AG20443 (cell line): ENCODE data around the gene AGBL4.
A peak's percentile ranks its signal among the peaks of the same experiment; 100 is the strongest.

ENCODE experiments used
- DNase-seq: peaks from one replicate; pipeline ENCODE4 v3.0.0; 2012; ENCODE audit warnings: low spot score, mixed read lengths

AGBL4 gene

GRCh38 chr1:48761986-48762385, 1261.8 kb downstream of the AGBL4 start:
- no peak for DNase-seq

DNA sequence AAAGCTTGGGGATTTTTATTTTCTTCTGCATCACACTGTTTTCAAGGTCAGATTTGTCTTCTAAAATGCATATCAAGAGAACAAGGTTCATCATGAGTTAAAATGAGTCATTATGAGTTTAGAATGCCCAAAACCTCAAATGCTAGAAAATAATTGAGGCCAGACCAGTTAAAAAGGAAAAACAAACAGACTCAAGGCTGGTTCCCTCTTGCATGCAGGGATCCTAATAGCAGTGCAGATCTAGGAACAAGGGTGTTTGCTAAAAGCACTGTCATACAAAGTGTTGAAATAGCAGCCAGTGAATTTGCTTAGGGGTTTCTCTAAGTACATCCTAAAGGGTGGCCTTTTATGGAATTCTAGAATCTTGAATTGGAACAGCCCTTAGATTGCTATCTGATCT, 1262.3 kb downstream of the AGBL4 start:
- DNase-seq, result peak; percentile 63

DNA sequence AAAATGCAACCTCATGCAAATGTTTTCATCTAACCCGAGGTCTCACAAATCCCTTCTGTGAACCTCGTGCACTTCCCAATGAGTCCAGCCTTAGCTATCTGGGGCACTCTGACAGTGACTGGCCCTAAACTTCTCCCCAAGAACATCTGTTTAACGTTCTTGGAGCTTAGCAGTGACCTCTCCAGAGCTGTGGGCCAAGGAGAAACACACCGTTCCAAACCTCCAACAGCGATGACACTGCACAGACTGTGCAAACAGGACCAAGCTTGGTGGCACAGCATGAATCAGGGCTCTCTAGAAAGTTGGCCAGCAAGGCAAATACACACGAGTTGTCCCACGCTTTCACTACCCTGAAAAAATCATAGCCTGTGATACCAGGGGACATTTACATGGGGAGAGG, 1262.9 kb downstream of the AGBL4 start:
- DNase-seq, result peak; percentile 19

GRCh38 chr1:48758976-48759375, 1264.8 kb downstream of the AGBL4 start:
- no peak for DNase-seq

GRCh38 chr1:48757363-48757762, 1266.4 kb downstream of the AGBL4 start:
- DNase-seq, result no peak

DNA sequence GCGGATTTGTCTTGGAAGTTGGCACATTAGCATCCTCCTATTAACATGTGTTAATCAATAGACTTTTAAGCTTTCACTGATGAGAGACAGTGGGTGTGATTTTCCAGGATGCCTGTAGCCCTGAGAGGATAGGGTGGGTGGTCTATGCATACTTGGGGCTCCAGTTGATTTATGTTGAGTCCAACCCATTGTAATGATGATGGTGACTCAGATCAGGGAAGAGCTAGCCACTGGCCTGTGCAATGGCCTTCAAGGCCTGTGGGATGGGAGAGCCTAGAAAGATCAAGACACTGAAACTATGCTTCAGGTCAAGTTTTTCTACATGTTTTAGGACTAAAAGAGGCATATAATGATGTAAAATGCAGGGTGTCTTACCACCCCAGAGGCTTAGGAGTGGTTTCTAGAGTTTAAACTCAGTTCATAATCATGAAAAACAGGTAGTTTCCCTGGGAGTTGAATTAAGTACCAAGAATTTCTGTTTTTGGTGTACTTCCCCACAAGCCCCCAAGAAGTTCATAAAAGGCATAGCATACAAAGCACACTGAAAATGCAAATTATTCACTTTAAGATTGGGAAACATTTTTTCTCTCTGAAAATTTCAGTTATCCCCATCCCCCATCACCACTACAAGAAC, 1267.0 kb downstream of the AGBL4 start:
- no peak for DNase-seq

GRCh38 chr1:48753293-48753692, 1270.5 kb downstream of the AGBL4 start:
- DNase-seq, result no peak

GRCh38 chr1:48750109-48750508, 1273.6 kb downstream of the AGBL4 start:
- DNase-seq, result no peak

DNA sequence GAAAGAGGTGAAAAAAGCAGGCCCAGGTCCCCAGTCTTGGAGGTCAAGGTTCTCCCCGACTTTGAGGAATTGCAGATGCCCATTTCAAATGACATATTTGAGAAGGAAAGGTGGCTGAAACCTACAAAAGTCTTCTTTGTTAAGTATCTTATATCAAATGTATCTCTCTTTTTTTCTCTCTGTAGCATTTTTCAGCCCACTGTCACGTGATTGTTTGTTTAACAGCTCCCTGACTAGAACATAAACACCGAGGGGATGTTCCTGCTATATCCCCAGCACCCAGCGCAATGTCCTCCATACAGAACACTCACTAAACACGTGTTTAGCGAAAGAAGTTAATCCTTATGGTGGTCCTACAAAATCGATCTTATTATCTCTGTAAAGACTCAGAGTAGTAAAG, 1274.7 kb downstream of the AGBL4 start:
- no peak for DNase-seq

DNA sequence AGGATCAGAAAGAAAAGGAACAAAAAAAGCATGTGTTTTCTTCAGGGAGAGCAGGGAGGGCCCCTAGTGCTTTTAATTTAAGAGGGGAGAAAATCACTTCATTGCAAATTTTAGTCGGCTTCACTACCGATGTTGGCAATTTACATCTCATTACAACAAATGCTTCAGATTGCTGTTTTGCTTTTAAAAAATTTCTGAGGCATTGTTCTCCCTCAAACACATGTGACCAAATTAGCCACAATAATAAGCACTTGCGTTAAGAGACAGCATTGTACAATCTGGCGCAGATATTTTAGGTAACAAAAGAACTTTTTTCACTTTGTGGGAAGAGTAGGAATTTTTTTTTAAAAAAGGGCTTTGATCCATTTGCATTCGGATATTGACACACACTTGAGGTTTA, 1276.8 kb downstream of the AGBL4 start:
- DNase-seq, result no peak

DNA sequence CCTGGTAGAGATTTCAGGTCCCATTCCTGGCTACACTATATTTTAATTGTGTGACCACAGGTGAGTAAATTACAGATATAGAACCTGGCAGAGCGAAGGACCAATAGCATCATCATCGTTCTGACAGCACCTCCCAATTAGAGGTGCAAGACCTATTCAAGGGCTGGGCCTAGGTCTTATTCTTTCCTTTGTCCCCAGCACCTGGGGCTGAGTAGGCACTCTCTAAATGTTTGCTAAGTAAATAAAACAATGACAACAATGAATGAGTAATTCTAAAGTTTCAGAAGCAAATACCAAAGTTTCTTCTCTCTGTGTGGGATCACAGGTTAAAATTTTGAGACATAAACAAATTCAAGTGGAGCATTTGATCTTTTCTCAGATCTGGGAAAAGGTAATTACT, 1279.7 kb downstream of the AGBL4 start:
- no peak for DNase-seq

- DNase-seq, result no peak
Observed at GRCh38 chr1:48743480-48743879, 1280.3 kb downstream of the AGBL4 start.

- DNase-seq, result no peak
Observed at GRCh38 chr1:48741380-48741779, 1282.4 kb downstream of the AGBL4 start.

DNA sequence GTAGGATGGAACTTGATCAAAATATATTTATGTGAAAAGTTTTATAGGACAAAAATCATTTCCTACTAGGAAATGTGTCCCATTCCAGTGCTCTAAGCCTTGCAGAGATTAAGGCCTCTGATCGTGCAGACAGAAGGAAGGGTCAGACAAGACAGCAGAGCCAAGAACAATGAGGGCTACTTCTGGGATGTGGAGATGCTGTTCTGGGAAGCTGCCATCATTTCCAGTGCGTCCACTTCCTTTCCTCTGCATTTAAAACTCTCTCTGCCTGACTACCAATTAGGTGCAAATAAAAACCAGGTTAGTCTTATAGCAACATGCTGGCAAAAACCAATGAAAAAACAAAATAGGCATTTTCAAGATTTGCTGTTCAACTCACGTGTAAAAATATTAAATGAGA, 1283.1 kb downstream of the AGBL4 start:
- DNase-seq, result no peak

DNA sequence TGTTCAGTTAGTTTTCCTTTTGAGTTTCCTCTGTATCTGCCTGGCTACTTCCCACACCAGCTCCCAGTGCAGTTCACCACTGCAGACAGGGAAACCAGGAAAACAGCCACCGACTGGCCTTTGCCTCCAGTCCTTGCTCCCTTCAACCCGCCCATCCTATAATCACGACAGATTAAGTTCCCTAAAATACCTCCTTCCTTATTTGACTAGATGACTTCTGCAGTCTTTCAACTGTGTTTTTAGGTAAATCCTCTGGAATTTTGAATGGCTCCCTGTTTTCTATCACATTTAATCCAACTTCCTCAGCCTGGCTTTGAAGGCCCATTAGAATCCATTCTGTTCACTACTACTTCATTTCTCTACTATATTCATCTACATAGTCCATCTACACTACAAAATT, 1284.7 kb downstream of the AGBL4 start:
- DNase-seq, result no peak

DNA sequence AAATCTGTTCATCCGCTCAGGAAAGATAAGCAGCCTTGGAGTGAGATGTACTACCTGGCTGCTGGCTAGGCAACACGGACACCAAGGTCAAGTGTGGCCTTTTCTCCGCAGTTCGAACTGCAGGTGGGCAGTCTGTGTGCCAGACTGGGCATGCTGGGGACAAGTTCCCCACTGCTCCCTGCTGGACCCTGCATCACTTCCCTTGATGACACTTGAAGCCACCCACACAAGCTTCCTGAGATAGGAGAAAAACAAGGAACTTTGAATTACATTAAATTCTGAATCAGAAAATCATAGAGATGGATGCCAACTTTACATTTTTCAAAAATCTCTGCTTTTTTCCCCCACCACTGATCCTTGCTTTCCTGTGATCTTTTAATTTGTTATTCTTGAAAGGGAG, 1285.4 kb downstream of the AGBL4 start:
- no peak for DNase-seq

DNA sequence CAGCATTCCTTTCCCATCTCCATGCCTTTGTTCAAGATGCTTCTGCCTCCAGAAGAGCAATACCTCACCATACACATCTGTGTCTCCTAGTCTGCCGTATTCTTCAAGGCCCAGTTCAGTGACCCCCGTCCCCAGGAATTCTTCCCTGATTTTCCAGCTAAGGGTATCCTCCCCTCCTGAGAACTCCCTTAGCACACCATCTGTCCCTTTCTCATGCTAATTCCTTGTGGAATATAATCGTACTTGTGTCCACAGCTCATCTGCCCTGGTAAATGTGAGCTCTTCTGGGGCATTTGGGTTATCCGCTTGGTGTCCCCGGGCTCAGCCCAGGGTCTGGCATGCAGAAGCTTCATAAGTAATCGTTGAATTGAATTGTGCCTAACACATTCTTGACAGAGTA, 1288.0 kb downstream of the AGBL4 start:
- DNase-seq, result no peak

- DNase-seq, result no peak
Observed at GRCh38 chr1:48730164-48730910, 1293.4 kb downstream of the AGBL4 start.

DNA sequence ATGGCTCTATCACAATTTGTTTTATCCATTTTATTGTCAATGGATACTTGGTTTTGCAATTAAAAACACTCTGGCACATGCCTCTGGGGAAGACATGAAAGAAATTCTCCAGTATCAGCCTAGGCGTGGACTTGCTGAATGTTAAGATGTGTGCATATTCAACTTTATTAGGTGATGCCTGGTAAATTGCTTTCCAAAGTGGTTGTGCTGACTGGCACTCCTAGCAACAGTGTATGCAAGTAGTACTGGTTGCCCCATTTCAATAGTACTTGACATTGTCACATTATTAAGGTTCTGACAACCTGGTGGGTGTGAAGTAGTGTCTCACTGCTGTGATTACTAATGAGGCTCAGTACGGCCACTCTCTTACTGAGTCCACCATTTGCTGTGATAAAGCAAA, 1295.2 kb downstream of the AGBL4 start:
- no peak for DNase-seq

GRCh38 chr1:48726557-48727215, 1297.1 kb downstream of the AGBL4 start:
- DNase-seq, result no peak

GRCh38 chr1:48726139-48726538, 1297.6 kb downstream of the AGBL4 start:
- no peak for DNase-seq

GRCh38 chr1:48725341-48726046, 1298.3 kb downstream of the AGBL4 start:
- DNase-seq, result no peak

DNA sequence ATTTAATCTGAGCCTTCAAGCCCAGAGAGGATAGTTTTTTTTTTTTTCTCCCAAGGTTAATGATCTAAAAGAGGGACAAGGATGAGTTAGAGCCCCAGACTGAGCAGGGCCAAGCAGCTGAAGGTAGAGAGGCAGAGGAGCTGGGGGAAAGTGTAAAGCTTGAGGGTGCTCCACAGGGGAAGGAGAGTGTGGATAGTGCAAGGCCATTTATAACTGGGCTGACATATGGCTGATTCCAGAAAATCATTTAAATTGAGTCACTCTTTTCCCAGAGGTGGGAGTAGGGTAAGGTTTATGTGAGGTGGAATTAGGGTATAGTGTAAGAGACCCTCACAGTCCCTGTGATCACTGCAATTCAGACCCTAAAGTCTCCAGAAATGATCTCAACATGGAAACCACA, 1302.8 kb downstream of the AGBL4 start:
- no peak for DNase-seq
